Measurements from ENCODE around the gene CEMP1.

Gene CEMP1

DNA sequence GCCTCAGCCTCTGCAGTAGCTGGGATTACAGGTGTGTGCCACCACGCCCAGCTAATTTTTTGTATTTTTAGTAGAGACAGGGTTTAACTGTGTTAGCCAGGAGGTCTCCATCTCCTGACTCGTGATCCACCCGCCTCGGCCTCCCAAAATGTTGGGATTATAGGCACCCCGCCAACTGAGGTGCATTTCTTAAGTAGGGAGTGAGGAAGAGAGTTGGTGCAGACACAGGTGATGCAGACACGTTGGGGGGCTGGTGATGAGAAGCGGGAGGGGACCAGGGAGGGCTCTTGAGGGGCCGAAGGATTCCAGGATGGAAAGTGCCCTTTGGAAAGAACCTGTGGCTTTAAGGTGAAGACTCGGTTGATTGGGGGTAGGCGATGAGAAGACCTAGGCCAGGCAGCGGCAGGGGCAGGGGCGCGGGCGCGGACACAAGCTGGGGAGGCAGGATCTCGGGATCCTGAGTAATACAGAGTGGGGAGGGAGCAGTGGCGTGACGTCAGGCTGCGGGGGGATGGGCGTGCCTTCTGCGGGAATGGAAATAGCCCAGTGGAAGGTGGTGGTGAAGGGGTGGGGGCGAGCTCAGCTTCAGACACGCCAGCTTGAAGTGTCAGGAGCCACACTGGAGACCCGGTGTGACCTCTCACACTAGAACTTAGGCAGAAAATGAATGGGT is 19.9 kb downstream of the CEMP1 start:
- in situ Hi-C loops (cut with HindIII; ENCODE audit: low pct_ligation_motif_present, low pct_unique_long_range_greater_than_20kb, low sequenced_read_pairs) = no loop called here
- DNase-seq = peak; percentile 85

DNA sequence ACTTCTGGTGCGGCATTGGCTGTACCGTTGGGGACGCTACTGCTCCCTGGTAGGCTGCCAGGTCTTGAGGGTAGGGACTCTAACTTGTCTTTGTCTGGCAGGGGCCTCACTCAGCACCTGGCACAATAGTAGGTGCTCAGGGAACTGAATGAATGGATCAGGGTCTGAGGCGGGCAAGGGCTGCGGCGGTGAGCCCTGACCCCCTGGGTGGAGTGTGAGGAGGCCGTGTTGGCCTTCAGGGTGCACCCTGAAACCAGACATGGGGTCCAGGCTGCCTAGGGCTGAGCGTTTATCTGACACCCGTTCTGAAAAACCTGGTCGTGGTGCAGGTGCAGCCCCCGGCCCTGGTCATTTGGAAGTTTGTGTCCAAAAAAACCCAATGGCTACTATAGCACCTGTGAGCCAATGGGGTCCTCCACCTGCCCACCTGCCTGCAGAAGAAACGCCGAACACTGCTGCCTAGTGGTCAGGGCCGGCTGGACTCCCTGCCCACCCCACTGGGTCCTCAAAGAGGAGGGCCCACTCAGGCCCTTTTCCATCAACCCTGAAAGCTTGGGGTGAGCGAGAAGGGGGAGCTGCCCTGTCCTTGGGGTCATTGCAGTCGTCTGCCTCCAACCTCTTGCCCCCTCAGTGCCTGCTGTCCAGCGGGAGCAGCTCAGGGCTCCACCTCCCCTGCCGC is 22.3 kb downstream of the CEMP1 start:
- in situ Hi-C loops (cut with HindIII; ENCODE audit: low pct_ligation_motif_present, low pct_unique_long_range_greater_than_20kb, low sequenced_read_pairs) = no loop called here

DNA sequence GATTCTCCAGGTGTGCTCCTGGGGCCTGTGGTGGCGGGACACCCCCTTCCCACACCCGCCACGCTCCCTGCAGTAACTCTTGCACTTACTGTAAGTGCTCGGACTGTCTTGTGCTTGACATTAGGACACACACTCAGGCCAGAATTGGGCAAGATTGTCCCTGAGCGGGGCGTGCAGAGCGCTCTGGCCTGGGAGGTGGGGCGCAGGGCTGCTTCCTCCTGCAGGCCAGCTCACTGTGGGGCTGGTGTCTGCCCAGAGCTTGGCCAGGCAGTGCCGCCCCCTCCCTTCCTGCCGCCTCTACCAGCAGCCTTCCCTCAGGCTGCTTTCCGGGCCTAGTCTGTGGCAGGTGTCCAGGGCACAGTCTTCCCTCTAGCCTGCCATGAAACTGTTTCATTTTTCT is 23.5 kb downstream of the CEMP1 start:
- no peak for DNase-seq
- in situ Hi-C loops (cut with HindIII; ENCODE audit: low pct_ligation_motif_present, low pct_unique_long_range_greater_than_20kb, low sequenced_read_pairs) = no loop called here

More for the DNA sequence above, 22.3 kb downstream of the CEMP1 start:
- no peak for DNase-seq

DNA sequence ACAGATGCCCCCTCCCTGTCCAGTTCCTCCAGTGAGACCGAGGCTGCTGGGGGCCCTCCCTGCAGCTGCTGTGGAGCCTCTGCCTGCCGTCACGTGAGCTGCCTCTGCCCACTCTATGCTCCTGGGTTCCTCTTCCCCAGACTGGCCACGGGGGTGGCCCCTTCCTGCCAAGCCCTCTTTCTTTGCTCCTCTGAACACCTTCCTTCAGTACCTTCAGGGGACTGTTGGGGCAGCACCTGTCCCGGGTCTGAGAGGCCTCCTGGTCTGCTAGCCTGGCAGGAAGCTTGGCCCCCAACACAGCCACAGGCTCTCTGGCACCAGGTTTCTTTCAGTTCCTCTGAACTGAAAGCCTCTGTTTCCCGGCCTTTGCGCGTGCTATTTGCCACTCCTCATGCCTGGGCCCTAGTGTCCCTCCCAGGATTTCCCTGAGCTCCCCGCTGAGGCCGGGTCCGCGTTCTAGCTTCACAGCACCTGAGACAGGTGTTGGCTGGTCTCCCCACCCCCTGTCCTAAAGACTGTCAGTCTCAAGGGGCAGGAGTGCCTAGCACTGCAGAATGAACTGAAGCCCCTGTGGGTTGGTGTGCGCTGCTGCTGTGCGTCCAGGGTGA is 24.1 kb downstream of the CEMP1 start:
- DNase-seq = no peak
- in situ Hi-C loops (cut with HindIII; ENCODE audit: low pct_ligation_motif_present, low pct_unique_long_range_greater_than_20kb, low sequenced_read_pairs) = no loop called here

DNA sequence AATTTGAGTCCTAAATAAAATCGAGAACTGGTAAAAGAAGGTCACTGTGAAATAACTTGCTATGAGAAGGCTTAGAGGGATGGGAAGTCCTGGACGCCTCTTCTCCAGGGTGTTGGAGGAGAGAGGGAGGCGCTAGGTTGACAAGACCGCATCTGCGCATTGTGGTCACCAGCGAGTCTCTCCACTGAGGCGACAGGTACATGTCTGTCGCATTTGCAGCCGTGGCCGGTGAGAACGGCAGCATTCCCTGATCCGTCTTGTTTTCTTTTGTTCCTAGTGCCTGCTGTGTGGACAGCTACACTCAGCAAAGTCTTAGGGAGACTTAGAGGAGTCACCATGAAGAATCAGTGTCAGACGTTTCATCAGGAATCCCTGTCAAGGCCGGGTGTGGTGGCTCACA is 25.5 kb downstream of the CEMP1 start:
- in situ Hi-C loops (cut with HindIII; ENCODE audit: low pct_ligation_motif_present, low pct_unique_long_range_greater_than_20kb, low sequenced_read_pairs) = no loop called here
- DNase-seq = no peak

DNA sequence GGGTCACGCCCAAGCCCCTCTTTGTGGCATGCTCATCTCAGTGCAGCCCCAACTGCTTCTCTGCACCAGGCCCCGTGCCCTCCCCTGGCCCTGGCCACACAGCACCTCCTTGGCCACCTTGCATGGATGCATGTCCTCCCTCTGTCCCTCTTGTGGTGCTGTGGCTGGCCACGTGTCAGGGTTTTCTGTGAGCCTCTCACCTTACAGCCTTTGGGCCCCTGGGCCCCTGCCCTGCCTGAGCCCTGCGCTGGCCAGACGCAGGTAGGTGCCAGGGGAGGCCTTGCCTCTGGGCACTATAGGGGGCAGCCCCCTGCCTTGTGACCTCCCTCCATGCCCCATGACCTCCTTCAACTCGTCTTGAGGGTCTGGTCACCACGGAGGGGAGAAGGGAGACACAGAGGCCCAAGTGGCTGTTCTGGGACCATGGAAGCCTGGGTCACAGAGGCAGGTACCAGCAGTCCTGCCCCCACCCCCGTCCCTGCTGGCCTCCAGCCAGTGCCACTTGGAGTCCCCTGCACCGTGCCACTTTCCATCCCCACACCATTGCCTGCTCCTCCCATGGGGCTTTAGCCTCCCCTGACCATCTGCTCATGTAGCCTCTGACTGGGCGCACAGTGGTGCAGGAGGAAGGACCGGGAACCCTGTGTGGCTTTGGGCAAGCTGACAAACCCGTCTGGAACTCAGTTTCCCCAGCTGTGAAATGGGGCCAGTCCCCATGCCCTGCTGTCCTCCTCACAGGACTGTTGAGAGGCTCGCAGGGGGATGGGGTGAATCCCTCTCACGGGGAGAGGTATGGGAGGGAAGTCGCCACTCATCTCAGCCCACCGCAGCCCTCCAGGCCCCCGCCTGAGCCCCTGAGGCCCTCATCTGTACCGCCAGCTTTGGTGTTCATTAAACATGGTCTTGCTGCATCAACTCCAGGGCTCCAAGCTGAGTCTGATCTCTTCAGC is 29.0 kb downstream of the CEMP1 start:
- in situ Hi-C loops (cut with HindIII; ENCODE audit: low pct_ligation_motif_present, low pct_unique_long_range_greater_than_20kb, low sequenced_read_pairs) = no loop called here
- no peak for DNase-seq

DNA sequence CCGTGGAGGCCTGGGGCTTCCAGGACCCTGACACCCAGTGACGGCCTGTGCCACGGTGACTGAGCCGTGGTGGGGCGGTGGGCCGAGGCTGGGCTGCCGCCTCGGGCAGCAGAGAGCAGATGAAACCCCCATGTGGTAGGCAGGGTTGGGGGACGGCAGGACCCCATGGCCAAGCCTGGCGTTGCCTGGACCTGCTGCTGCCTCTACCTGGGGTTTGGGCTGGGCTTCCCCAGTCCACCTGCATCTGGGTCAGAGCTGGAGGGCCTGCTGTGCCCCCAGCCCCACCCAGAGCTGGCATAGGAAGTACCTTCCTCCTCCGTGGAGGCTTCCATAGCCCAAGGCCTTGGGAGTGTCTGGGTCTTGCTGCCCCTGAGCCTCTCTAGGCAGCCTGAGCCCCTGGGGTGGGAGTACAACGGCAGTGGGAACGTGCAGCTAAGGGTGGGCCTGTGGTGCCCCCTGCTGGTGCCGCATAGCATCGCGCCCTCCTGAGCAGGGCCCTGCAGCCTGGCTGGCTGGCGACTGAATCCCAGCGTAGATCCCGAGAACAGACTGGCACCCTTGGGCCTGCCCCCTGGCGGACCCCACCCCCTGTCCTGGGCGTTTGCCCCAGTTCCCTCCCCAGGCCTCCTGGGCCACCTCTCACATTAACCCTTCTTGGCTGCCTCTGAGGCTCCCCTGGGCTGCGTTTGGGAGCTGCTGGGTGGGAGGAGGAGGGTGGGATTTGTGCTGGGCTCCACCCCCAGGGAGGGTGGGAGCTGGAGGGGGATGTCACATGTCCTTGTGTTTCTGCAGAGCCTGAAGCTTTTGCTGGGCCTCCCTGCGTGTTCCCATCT is 30.1 kb downstream of the CEMP1 start:
- in situ Hi-C loops (cut with HindIII; ENCODE audit: low pct_ligation_motif_present, low pct_unique_long_range_greater_than_20kb, low sequenced_read_pairs) = no loop called here

DNA sequence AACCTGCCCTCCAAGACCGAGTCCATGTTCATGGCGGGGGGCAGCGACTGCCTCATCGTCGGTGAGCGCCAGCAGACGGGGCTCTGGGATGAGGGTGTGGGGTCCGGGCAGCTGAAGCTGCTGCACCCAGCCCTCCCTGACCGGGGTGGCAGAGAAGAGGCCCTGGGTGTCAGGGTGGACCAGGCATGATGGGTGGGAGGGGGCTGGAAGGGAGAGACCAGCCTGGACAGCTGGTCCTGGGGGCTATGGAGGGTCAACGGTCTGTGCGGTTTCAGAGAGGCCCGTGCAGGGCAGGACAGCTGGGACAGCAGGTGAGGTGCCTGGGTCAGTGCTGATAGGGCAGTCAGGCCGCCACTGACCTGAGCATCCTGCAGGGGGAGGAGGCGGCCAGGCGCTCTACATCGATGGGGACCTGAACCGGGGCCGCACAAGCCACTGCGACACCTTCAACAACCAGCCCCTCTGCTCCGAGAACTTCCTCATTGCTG is 30.7 kb downstream of the CEMP1 start:
- in situ Hi-C loops (cut with HindIII; ENCODE audit: low pct_ligation_motif_present, low pct_unique_long_range_greater_than_20kb, low sequenced_read_pairs) = no loop called here
- DNase-seq = no peak

More for the DNA sequence above, 30.1 kb downstream of the CEMP1 start:
- peak; percentile 95 for DNase-seq

DNA sequence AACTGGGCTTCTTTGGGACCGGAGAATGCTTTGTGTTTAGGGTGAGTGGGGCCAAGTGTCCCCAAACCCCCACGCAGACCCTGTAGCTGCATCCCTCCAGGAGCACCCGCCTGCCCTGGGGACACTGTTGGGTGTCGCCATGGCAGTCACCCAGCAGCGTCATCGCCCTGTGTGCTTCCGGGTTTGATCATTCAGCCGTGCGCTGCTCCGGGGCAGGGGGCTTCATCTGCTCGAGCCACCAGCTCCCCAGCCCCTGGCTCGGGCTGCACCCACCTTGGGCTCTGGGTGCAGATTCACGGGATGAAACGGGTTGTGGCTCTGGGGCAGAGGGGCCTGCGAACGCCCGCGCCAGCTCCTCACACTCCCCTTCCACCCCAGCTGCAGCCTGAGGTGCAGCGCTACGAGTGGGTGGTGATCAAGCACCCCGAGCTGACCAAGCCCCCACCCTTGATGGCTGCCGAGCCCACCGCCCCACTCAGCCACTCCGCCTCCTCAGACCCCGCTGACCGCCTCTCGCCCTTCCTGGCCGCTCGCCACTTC is 31.2 kb downstream of the CEMP1 start:
- DNase-seq = no peak
- in situ Hi-C loops (cut with HindIII; ENCODE audit: low pct_ligation_motif_present, low pct_unique_long_range_greater_than_20kb, low sequenced_read_pairs) = no loop called here

DNA sequence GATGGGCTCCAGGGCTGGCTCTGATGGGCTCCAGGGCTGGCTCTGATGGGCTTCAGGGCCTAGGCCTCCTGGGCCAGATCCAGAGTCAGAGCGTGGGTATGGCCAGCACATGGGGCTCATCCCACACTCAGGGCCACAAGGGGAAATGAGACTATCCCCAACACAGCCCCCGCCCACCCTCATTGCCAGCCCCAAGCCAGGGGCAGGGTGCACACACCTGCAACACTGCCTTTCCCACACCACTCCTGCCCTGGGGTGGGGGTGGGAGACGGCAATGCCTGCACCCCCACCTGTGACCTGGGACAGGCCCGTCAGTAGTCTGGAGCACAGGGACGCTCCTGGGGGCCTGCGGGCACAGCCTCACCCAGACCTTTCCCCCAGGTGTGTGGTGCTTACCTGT is 31.8 kb downstream of the CEMP1 start:
- in situ Hi-C loops (cut with HindIII; ENCODE audit: low pct_ligation_motif_present, low pct_unique_long_range_greater_than_20kb, low sequenced_read_pairs) = no loop called here
- DNase-seq = no peak

DNA sequence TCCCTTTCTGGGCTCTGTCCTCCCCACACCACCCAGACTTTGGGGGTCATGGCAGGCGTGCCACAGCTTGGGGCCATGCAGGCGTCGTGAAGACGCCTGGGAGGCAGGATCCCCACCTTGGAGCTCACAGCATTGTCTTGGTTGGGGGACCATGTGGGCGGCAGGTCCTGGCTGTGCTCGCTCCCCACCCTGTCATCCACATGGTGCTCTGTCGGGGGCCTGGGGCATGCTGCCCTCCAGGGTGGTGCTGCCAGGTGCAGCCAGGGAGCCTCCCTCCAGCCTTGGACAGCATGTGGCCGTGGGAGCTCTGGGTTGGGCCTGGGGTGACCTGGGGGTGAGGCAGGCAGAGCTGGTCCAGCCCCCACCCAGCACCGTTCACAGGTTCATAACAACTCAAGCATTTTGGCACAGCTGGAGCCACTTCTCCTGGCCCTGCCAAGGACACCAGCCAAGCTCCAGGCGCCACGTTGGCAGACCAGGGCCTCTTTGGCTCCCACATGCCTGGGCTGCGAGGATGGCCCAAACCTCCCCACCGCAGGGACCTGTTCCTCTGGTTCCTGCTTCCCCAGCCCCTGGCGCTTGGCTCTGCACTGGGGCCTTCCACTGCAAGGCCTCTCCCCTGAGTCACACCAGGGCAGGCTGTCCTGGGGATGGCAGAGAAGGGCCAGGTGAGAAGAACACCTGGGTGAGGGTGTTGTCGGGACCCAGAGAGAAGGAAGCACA is 32.5 kb downstream of the CEMP1 start:
- in situ Hi-C loops (cut with HindIII; ENCODE audit: low pct_ligation_motif_present, low pct_unique_long_range_greater_than_20kb, low sequenced_read_pairs) = no loop called here
- no peak for DNase-seq

DNA sequence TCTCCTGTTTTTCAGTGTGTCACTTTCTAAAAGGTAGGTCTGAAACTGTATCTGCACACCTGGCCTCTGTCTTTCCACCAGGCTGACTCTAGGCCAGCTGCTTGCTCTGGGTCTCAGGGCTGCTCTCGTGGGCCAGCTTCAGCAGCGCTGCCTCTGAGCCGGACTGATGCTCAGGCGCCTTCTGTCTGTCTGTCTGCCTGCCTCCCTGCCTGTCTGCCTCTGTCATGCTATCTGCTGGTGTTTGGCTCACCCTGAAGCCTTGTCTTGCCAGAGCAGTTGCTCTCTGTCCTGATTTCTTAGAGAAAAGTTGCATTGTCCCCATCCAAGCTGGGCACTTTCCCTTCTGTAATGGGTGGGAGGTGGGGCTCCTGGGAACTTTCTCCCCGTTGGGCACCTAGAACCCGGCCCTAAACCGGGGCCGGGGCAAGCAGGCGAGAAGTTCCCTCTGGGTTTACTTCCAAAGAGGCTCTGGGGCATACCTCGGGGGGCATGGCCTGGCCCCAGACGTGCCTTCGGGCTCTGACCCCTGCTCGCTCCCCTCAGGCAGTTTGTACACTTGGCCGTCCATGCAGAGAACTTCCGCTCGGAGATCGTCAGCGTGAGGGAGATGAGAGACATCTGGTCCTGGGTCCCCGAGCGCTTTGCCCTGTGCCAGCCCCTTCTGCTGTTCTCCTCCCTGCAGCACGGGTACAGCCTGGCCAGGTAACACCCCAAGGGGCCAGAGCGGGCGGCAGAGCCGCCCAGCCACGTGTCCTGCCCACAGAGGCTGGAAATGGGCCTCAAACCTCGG is 33.3 kb downstream of the CEMP1 start:
- in situ Hi-C loops (cut with HindIII; ENCODE audit: low pct_ligation_motif_present, low pct_unique_long_range_greater_than_20kb, low sequenced_read_pairs) = no loop called here
- no peak for DNase-seq

DNA sequence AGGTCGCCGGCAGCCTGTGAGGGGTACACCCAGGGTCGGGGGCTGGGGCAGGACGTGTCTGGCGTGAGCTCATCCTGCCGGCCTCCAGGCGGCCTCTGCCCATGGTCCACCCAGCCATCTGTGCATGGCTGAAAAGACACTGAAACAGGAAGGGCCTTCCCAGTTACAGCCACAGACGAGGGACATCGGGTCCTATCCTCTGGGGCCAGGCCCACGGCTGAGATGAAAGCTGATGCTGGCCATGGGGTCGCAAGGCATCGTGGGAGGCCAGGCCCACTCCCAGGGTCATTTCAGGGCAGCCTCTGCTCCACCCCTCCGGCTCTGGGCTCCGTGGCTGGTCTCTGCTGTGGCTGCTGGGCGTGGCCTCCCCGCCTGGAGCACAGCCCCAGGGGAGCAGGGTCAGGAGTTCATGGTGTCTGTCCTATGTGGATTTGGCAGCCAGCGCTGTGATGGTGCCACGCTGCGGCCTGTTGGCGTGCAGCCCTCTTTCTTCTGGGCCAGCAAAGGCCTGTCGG is 34.0 kb downstream of the CEMP1 start:
- in situ Hi-C loops (cut with HindIII; ENCODE audit: low pct_ligation_motif_present, low pct_unique_long_range_greater_than_20kb, low sequenced_read_pairs) = no loop called here
- DNase-seq = no peak

DNA sequence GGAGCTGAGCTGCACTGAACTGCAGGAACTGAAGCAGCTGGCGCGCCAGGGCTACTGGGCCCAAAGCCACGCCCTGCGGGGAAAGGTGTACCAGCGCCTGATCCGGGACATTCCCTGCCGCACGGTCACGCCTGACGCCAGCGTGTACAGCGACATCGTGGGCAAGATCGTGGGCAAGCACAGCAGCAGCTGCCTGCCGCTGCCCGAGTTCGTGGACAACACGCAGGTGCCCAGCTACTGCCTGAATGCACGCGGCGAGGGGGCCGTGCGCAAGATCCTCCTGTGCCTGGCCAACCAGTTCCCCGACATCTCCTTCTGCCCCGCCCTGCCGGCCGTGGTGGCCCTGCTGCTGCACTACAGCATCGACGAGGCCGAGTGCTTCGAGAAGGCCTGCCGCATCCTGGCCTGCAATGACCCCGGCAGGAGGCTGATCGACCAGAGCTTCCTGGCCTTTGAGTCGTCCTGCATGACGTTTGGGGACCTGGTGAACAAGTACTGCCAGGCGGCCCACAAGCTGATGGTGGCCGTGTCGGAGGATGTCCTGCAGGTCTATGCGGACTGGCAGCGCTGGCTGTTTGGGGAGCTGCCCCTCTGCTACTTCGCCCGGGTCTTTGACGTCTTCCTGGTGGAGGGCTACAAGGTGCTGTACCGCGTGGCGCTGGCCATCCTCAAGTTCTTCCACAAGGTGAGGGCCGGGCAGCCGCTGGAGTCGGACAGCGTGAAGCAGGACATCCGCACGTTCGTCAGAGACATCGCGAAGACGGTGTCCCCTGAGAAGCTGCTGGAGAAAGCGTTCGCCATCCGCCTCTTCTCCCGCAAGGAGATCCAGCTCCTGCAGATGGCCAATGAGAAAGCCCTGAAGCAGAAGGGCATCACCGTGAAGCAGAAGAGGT is 34.7 kb downstream of the CEMP1 start:
- no peak for DNase-seq
- in situ Hi-C loops (cut with HindIII; ENCODE audit: low pct_ligation_motif_present, low pct_unique_long_range_greater_than_20kb, low sequenced_read_pairs) = no loop called here

DNA sequence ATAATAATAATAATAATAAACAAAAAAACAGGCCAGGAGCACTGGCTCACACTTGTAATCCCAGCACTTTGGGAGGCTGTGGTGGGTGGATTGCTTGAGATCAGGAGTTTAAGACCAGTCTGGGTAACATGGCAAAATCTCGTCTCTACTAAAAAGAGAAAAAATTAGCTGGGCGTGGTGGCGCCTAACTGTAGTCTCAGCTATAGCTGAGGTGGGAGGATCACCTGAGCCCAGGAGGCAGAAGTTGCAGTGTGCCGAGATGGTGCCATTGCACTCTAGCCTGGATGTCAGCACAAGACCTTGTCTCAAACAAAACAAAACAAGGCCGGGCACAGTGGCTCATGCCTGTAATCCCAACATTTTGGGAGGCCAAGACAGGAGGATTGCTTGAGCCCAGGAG is 36.2 kb downstream of the CEMP1 start:
- in situ Hi-C loops (cut with HindIII; ENCODE audit: low pct_ligation_motif_present, low pct_unique_long_range_greater_than_20kb, low sequenced_read_pairs) = no loop called here
- no peak for DNase-seq

All from ACHN (cell line).